A673 (cell line): ENCODE results near the gene UMAD1. TPM values are rescaled to one million over a fixed set of nuclear protein-coding genes. Genes with fewer than 3 reads are reported as not detected.

Experiments used
- BruUV-seq: library from RNA; stranded (reverse); fragments of 400-500 nt; replicated peaks from 2 replicates; lab custom pipeline; 2021; lab: Mats Ljungman, UMichigan
- CTCF ChIA-PET: fragments of 300-600 bp; sonication (Branson Sonifier 250); formaldehyde crosslinking; loops from one replicate; lab custom pipeline; 2022; ENCODE audit warnings: antibody characterized with exemption; lab: Charles Lee
- POLR2A ChIA-PET: fragments of 300-600 bp; sonication (Branson Sonifier 250); formaldehyde crosslinking; loops from one replicate; lab custom pipeline; 2022; ENCODE audit warnings: antibody characterized with exemption; ENCODE audit not compliant: low non-redundant PET; lab: Charles Lee
- DNase-seq: peaks from one replicate; pipeline ENCODE4 v3.0.0-alpha.2; 2015; ENCODE audit warnings: low spot score
- H3K27ac ChIP-seq: fragments of 200-600 bp; sonication (generic); 2 replicates; pipeline ENCODE4 v1.5.1; 2016; ENCODE audit warnings: mixed run types, low read depth, mild to moderate bottlenecking, mixed read lengths, antibody characterized with exemption, low read length; ENCODE audit not compliant: poor library complexity, severe bottlenecking
- H3K27me3 ChIP-seq: fragments of 200-600 bp; sonication (generic); replicated peaks from 2 replicates; pipeline ENCODE4 v1.6.1; 2017; ENCODE audit warnings: mixed run types, low read depth, mild to moderate bottlenecking, mixed read lengths, antibody characterized with exemption, low read length; ENCODE audit not compliant: insufficient read depth, poor library complexity
- H3K36me3 ChIP-seq: fragments of 200-600 bp; sonication (generic); 2 replicates; pipeline ENCODE4 v1.6.1; 2016; ENCODE audit warnings: mixed run types, mild to moderate bottlenecking, mixed read lengths, antibody characterized with exemption, low read length; ENCODE audit not compliant: insufficient read depth, poor library complexity, severe bottlenecking
- H3K4me1 ChIP-seq: fragments of 200-600 bp; sonication (generic); 2 replicates; pipeline ENCODE4 v1.6.1; 2017; ENCODE audit warnings: mixed run types, mild to moderate bottlenecking, mixed read lengths, antibody characterized with exemption, low read length; ENCODE audit not compliant: insufficient read depth, poor library complexity, severe bottlenecking
- H3K4me3 ChIP-seq: fragments of 200-600 bp; sonication (generic); 2 replicates; pipeline ENCODE4 v1.5.1; 2016; ENCODE audit warnings: low read depth, mixed run types, mild to moderate bottlenecking, mixed read lengths, low read length; ENCODE audit not compliant: poor library complexity, severe bottlenecking
- H3K9me3 ChIP-seq: fragments of 200-600 bp; sonication (generic); 2 replicates; pipeline ENCODE4 v1.6.1; 2016; ENCODE audit warnings: mixed run types, low read depth, mild to moderate bottlenecking, mixed read lengths, antibody characterized with exemption, low read length; ENCODE audit not compliant: poor library complexity, severe bottlenecking
- CTCF ChIP-seq: fragments of 300-800, 200-600 bp; sonication (generic); conservative IDR thresholded peaks from 2 replicates; pipeline ENCODE4 v1.5.1; 2017; ENCODE audit warnings: low read depth, mild to moderate bottlenecking, antibody characterized with exemption, low read length, moderate library complexity, mixed read lengths
- EZH2 ChIP-seq: fragments of 200-600 bp; sonication (generic); IDR thresholded peaks from 2 replicates; pipeline ENCODE4 v1.6.1; 2017; ENCODE audit warnings: borderline replicate concordance, low read depth, mild to moderate bottlenecking, mixed read lengths, antibody characterized with exemption, low read length; ENCODE audit not compliant: poor library complexity, severe bottlenecking
- intact Hi-C: fragments of 100-400 bp; cut with micrococcal nuclease; formaldehyde crosslinking; loops from one replicate; pipeline ENCODE4 v1.10.0; 2022; ENCODE audit not compliant: unreplicated experiment
- total RNA-seq: library from RNA; stranded (reverse); gene quantifications from 2 replicates; pipeline ENCODE4 v1.2.3, GENCODE V29; 2021

Gene UMAD1
- total RNA-seq, 1 experiment from 2014 or later: 13.5 TPM

GRCh38 chr7:7895004-7895650, 254.6 kb downstream of the UMAD1 start:
- CTCF ChIA-PET: no interaction called here
- no peak for DNase-seq
- no TSS peak for BruUV-seq

GRCh38 chr7:7895754-7896153, 255.2 kb downstream of the UMAD1 start:
- Histone ChIP-seq H3K9me3 (no peaks in the 10 kb centered on the region), H3K27me3 (no peaks in the 10 kb centered on the region), H3K4me3 (no peak overlapping the region), H3K4me1 (peaks cover 6% of the 10 kb centered on the region), H3K36me3 (no peaks in the 10 kb centered on the region), H3K27ac (no peak overlapping the region)
- DNase-seq: no peak
- BruUV-seq: no TSS peak
- intact Hi-C loops: no loop called here
- ChIA-PET POLR2A (no interaction called here), CTCF (no interaction called here)
- TF ChIP-seq CTCF: no peak
- no peak for TF ChIP-seq EZH2

More at GRCh38 chr7:7895004-7895650, 254.6 kb downstream of the UMAD1 start:
- peaks cover 6% of the 10 kb centered on the region for H3K4me1 ChIP-seq
- POLR2A ChIA-PET: no interaction called here
- H3K27ac ChIP-seq: no peak overlapping the region
- TF ChIP-seq CTCF: no peak
- TF ChIP-seq EZH2: no peak
- H3K4me3 ChIP-seq: no peak overlapping the region
- no peaks in the 10 kb centered on the region for H3K27me3 ChIP-seq
- intact Hi-C loops: no loop called here
- H3K9me3 ChIP-seq: no peaks in the 10 kb centered on the region
- H3K36me3 ChIP-seq: no peaks in the 10 kb centered on the region

- TF ChIP-seq CTCF: no peak
- TF ChIP-seq EZH2: no peak
- H3K9me3 ChIP-seq: no peaks in the 10 kb centered on the region
- H3K4me1 ChIP-seq: peaks cover 6% of the 10 kb centered on the region
- no TSS peak for BruUV-seq
- H3K36me3 ChIP-seq: no peaks in the 10 kb centered on the region
- no peak overlapping the region for H3K27ac ChIP-seq
- H3K27me3 ChIP-seq: no peaks in the 10 kb centered on the region
- no peak overlapping the region for H3K4me3 ChIP-seq
- intact Hi-C loops: no loop called here
- DNase-seq: no peak
- CTCF ChIA-PET: no interaction called here
- POLR2A ChIA-PET: no interaction called here
Measured at GRCh38 chr7:7897509-7897908, 257.0 kb downstream of the UMAD1 start.
